ENCODE data around the gene ASXL3. TPM values are rescaled to one million over a fixed set of nuclear protein-coding genes. Genes with fewer than 3 reads are reported as not detected.
A peak's percentile ranks its signal among the peaks of the same experiment; 100 is the strongest.

The ASXL3 gene
- total RNA-seq, 2 donors from 2014 or later, result 0.71 to 1.1 TPM

DNA sequence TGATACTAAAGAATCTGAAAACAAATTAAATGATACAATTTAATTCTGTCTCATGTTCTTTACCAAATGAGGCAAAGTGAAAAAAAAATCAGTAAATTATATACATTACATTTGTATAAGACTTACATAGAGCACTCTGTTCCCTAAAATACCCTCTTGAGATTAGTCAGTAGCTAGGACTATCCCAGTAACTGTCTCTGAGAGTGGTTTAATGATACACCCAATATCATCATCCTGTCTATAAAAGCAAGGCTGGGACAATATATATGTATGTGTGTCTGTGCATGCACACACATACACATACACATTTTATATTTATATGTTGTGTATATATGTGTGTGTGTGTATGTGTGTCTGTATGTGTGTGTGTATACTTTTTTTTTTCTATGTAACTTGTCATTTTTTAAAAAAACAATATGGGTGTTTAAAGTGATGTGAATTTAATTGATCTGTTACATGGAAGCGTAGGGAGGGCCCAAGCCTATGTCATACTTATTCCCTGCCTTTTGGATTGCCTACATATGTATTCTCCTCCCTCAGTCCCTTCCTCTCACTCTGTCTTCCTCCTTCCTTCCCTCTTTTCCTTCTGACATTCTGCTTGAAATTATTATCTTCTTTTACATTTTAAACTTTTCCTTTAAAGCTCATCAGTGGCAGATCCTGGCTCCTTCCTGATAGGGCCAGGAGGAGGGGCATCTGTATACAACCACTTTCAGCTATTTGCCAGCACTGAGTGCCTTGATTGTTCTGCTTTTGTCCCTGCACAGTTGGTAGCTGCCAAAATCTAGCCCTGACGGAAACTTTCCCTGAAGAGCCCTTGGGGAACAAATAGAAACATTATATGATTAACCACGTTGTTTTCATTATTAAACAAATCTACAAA, 6.8 kb downstream of the ASXL3 start:
- no peaks in the 10 kb centered on the region for H3K36me3 Mint-ChIP-seq (ENCODE audit: low read depth)
- no peak overlapping the region for H3K27ac Mint-ChIP-seq
- H3K27ac ChIP-seq (ENCODE audit: low read depth, low read length), result peak overlapping the region; percentile 71
- no peaks in the 10 kb centered on the region for H3K4me1 ChIP-seq (ENCODE audit: control insufficient read depth, insufficient read depth, low read length)
- peaks cover 24% of the 10 kb centered on the region for H3K27me3 ChIP-seq (ENCODE audit: control insufficient read depth, insufficient read depth, low read length, poor library complexity, severe bottlenecking)
- 37% methylated on average over 3 of the region's 3 CpGs; no CpG with 5 or more reads in 1 of the 2 experiments for WGBS, 2 experiments (ENCODE audit: insufficient coverage in 1 of 2, insufficient read length in 1 of 2)
- no peak overlapping the region for H3K4me3 ChIP-seq (ENCODE audit: low read length)
- H3K9me3 ChIP-seq (ENCODE audit: control insufficient read depth, low read length), result peaks cover 14% of the 10 kb centered on the region
- H3K9ac ChIP-seq (ENCODE audit: extremely low read depth, low read length, poor library complexity, severe bottlenecking), result no peak overlapping the region
- H3K4me3 Mint-ChIP-seq, result no peak overlapping the region
- peaks cover 11% of the 10 kb centered on the region for H3K4me1 Mint-ChIP-seq
- peak; percentile 70 for DNase-seq
- peaks cover 24% of the 10 kb centered on the region for H3K27me3 Mint-ChIP-seq (ENCODE audit: insufficient read depth)
- no peaks in the 10 kb centered on the region for H3K36me3 ChIP-seq (ENCODE audit: control insufficient read depth, insufficient read depth, low read length)
- H3K9me3 Mint-ChIP-seq, result no peaks in the 10 kb centered on the region
- TF ChIP-seq, protein P1, sequence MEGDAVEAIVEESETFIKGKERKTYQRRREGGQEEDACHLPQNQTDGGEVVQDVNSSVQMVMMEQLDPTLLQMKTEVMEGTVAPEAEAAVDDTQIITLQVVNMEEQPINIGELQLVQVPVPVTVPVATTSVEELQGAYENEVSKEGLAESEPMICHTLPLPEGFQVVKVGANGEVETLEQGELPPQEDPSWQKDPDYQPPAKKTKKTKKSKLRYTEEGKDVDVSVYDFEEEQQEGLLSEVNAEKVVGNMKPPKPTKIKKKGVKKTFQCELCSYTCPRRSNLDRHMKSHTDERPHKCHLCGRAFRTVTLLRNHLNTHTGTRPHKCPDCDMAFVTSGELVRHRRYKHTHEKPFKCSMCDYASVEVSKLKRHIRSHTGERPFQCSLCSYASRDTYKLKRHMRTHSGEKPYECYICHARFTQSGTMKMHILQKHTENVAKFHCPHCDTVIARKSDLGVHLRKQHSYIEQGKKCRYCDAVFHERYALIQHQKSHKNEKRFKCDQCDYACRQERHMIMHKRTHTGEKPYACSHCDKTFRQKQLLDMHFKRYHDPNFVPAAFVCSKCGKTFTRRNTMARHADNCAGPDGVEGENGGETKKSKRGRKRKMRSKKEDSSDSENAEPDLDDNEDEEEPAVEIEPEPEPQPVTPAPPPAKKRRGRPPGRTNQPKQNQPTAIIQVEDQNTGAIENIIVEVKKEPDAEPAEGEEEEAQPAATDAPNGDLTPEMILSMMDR (conservative IDR thresholded peaks at IDR 0.05), result no peak

DNA sequence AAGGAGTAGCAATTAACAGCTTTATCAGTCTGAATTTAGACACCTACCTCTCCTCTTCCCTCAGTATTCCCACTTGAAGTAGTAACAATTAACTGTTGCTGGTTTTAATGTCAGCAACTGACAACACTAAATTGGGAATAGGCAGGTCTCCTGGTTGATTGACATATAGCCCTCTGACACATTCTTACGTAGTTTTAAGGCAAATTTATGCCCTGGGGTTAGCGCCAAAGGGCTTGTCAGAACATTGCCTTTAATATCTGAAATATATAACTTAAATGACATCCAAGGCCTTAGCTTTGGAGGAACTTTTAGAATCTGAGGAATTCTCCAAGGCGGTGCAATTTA, 7.4 kb downstream of the ASXL3 start:
- Histone ChIP-seq H3K4me1 (ENCODE audit: control insufficient read depth, insufficient read depth, low read length) (no peaks in the 10 kb centered on the region), H3K9ac (ENCODE audit: extremely low read depth, low read length, poor library complexity, severe bottlenecking) (no peak overlapping the region), H3K4me3 (ENCODE audit: low read length) (no peak overlapping the region), H3K27me3 (ENCODE audit: control insufficient read depth, insufficient read depth, low read length, poor library complexity, severe bottlenecking) (peaks cover 18% of the 10 kb centered on the region), H3K36me3 (ENCODE audit: control insufficient read depth, insufficient read depth, low read length) (no peaks in the 10 kb centered on the region), H3K27ac (ENCODE audit: low read depth, low read length) (peak overlapping the region; percentile 71), H3K9me3 (ENCODE audit: control insufficient read depth, low read length) (peaks cover 14% of the 10 kb centered on the region)
- DNase-seq, result no peak
- Mint-ChIP-seq H3K27me3 (ENCODE audit: insufficient read depth) (peaks cover 24% of the 10 kb centered on the region), H3K27ac (no peak overlapping the region), H3K4me3 (no peak overlapping the region), H3K9me3 (no peaks in the 10 kb centered on the region), H3K4me1 (peaks cover 11% of the 10 kb centered on the region), H3K36me3 (ENCODE audit: low read depth) (no peaks in the 10 kb centered on the region)
- TF ChIP-seq, protein P1 (conservative IDR thresholded peaks at IDR 0.05), result no peak
- WGBS, 2 experiments (ENCODE audit: insufficient coverage in 1 of 2, insufficient read length in 1 of 2), result 33 to 67% methylated on average over 1 to 3 of the region's 3 CpGs

DNA sequence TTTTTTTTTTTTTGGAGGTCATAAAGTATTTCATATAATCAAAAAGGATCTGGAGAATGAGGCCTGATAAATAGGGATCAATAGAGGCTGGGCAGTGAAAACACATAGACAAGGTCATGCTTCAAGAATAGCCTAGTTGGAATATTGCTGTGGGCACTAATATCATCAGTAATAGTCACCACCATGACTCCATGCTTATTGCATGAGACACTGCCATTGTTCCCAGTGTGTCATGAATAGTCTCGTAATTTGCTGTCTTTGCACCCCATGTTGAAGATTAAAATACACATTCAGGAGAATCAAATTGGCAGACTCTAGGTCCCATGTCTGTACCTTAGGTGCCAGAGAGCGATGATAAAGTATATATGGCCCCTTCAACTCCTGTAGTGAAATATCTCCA, 10.3 kb downstream of the ASXL3 start:
- H3K36me3 Mint-ChIP-seq (ENCODE audit: low read depth), result no peaks in the 10 kb centered on the region
- H3K4me3 Mint-ChIP-seq, result no peak overlapping the region
- H3K27me3 ChIP-seq (ENCODE audit: control insufficient read depth, insufficient read depth, low read length, poor library complexity, severe bottlenecking), result peaks cover 9% of the 10 kb centered on the region
- WGBS, 2 experiments (ENCODE audit: insufficient coverage in 1 of 2, insufficient read length in 1 of 2), result 90 to 92% methylated on average over 2 of the region's 2 CpGs
- peaks cover 14% of the 10 kb centered on the region for H3K9me3 ChIP-seq (ENCODE audit: control insufficient read depth, low read length)
- peaks cover 10% of the 10 kb centered on the region for H3K4me1 Mint-ChIP-seq
- no peaks in the 10 kb centered on the region for H3K4me1 ChIP-seq (ENCODE audit: control insufficient read depth, insufficient read depth, low read length)
- DNase-seq, result no peak
- TF ChIP-seq, protein P1 (conservative IDR thresholded peaks at IDR 0.05), result no peak
- no peak overlapping the region for H3K27ac ChIP-seq (ENCODE audit: low read depth, low read length)
- H3K36me3 ChIP-seq (ENCODE audit: control insufficient read depth, insufficient read depth, low read length), result no peaks in the 10 kb centered on the region
- H3K4me3 ChIP-seq (ENCODE audit: low read length), result no peak overlapping the region
- no peaks in the 10 kb centered on the region for H3K9me3 Mint-ChIP-seq
- peaks cover 6% of the 10 kb centered on the region for H3K27me3 Mint-ChIP-seq (ENCODE audit: insufficient read depth)
- H3K27ac Mint-ChIP-seq, result no peak overlapping the region
- no peak overlapping the region for H3K9ac ChIP-seq (ENCODE audit: extremely low read depth, low read length, poor library complexity, severe bottlenecking)
